ENCODE results near the gene MACROD2. TPM values are rescaled to one million over a fixed set of nuclear protein-coding genes. Genes with fewer than 3 reads are reported as not detected.

The MACROD2 gene
- total and polyA plus RNA-seq, 2 donors (not counting 1 experiment from before 2014, with no cell fraction given), result 5.3 to 6.7 TPM

DNA sequence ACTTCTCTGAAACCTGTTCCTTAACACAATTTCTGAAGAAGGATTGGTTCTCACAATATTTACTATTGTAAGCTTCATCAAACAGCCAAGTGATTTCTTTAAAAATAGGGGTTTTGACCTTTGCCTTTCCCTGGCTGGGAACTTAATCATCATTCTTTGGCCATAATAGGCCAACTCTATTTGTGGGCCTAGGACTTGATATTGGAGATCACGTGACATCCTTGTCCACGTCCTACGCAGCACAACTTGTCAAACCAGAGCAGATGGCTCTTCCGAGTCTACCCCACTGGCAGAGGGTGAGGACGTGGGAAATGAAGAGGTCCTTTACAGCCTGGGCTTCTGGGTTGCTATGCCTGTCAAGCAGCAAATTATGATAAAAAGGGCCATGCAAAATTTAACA is 1547.3 kb downstream of the MACROD2 start:
- ChIA-PET POLR2A (no interaction called here), CTCF (no interaction called here)
- Histone ChIP-seq H3K9ac (ENCODE audit: low read length) (no peak overlapping the region), H2AFZ (ENCODE audit: insufficient read depth, low read depth, low read length, poor library complexity, severe bottlenecking) (no peak overlapping the region), H3K4me2 (replicated peaks; ENCODE audit: low read depth, low read length, poor library complexity, severe bottlenecking) (no peak overlapping the region), H3K27ac (ENCODE audit: low read length in 2 of 2) (no peak overlapping the region), H4K20me1 (ENCODE audit: control insufficient read depth, insufficient read depth, low read length, poor library complexity, severe bottlenecking) (no peaks in the 10 kb centered on the region), H3K9me3 (ENCODE audit: control extremely low read depth in 1 of 3, control insufficient read depth in 2 of 3, insufficient read depth in 1 of 3, low read length in 2 of 3) (peaks cover 0 to 6% (median 1%) of the 10 kb centered on the region in 3 donors), H3K4me3 (ENCODE audit: control extremely low read depth in 1 of 5, extremely low read depth in 1 of 5, insufficient read depth in 1 of 5, low read depth in 2 of 5, low read length in 4 of 5) (no peak overlapping the region), H3K79me2 (ENCODE audit: control insufficient read depth, insufficient read depth, low read length) (no peaks in the 10 kb centered on the region), H3K36me3 (replicated peaks in 1 of 2; ENCODE audit: control extremely low read depth in 1 of 2, control insufficient read depth in 1 of 2, extremely low read depth in 1 of 2, insufficient read depth in 2 of 2, low read length in 1 of 2) (no peaks in the 10 kb centered on the region), H3K4me1 (ENCODE audit: control insufficient read depth in 2 of 2, insufficient read depth in 2 of 2, low read length in 2 of 2) (no peaks in the 10 kb centered on the region), H3K27me3 (replicated peaks in 1 of 4; ENCODE audit: control extremely low read depth in 1 of 4, control insufficient read depth in 3 of 4, insufficient read depth in 4 of 4, low read length in 3 of 4) (no peaks in the 10 kb centered on the region)
- ATAC-seq (ENCODE audit: low read depth), result no peak
- H3K4me1 Mint-ChIP-seq, result peaks cover 3% of the 10 kb centered on the region
- H3K9me3 Mint-ChIP-seq (ENCODE audit: insufficient read depth), result peaks cover 5% of the 10 kb centered on the region
- no peak overlapping the region for H3K4me3 Mint-ChIP-seq
- H3K27me3 Mint-ChIP-seq, result no peaks in the 10 kb centered on the region
- DNase-seq, result no peak
- 96% methylated on average over 5 of the region's 5 CpGs for WGBS (ENCODE audit: insufficient coverage)
- no peak overlapping the region for H3K27ac Mint-ChIP-seq
- TF ChIP-seq CTCF (IDR thresholded peaks at IDR 0.05), result no peak
- no peak for TF ChIP-seq EZH2 (IDR thresholded peaks at IDR 0.05; ENCODE audit: borderline replicate concordance, insufficient read depth, low read depth, low read length, poor library complexity, severe bottlenecking)
- intact Hi-C loops (cut with micrococcal nuclease), result no loop called here

- H3K27ac ChIP-seq (ENCODE audit: low read length in 2 of 2), result no peak overlapping the region
- H3K4me1 ChIP-seq (ENCODE audit: control insufficient read depth in 2 of 2, insufficient read depth in 2 of 2, low read length in 2 of 2), result no peaks in the 10 kb centered on the region
- H4K20me1 ChIP-seq (ENCODE audit: control insufficient read depth, insufficient read depth, low read length, poor library complexity, severe bottlenecking), result no peaks in the 10 kb centered on the region
- TF ChIP-seq CTCF (IDR thresholded peaks at IDR 0.05), result no peak
- TF ChIP-seq EZH2 (IDR thresholded peaks at IDR 0.05; ENCODE audit: borderline replicate concordance, insufficient read depth, low read depth, low read length, poor library complexity, severe bottlenecking), result no peak
- no peaks in the 10 kb centered on the region for H3K27me3 ChIP-seq (replicated peaks in 1 of 4; ENCODE audit: control extremely low read depth in 1 of 4, control insufficient read depth in 3 of 4, insufficient read depth in 4 of 4, low read length in 3 of 4)
- no peak for DNase-seq
- H3K4me3 Mint-ChIP-seq, result no peak overlapping the region
- peaks cover 3% of the 10 kb centered on the region for H3K4me1 Mint-ChIP-seq
- H3K27me3 Mint-ChIP-seq, result no peaks in the 10 kb centered on the region
- intact Hi-C loops (cut with micrococcal nuclease), result no loop called here
- ChIA-PET CTCF (no interaction called here), POLR2A (no interaction called here)
- no peak overlapping the region for H3K4me2 ChIP-seq (replicated peaks; ENCODE audit: low read depth, low read length, poor library complexity, severe bottlenecking)
- peaks cover 0 to 6% (median 1%) of the 10 kb centered on the region in 3 donors for H3K9me3 ChIP-seq (ENCODE audit: control extremely low read depth in 1 of 3, control insufficient read depth in 2 of 3, insufficient read depth in 1 of 3, low read length in 2 of 3)
- ATAC-seq (ENCODE audit: low read depth), result no peak
- H2AFZ ChIP-seq (ENCODE audit: insufficient read depth, low read depth, low read length, poor library complexity, severe bottlenecking), result no peak overlapping the region
- no peaks in the 10 kb centered on the region for H3K36me3 ChIP-seq (replicated peaks in 1 of 2; ENCODE audit: control extremely low read depth in 1 of 2, control insufficient read depth in 1 of 2, extremely low read depth in 1 of 2, insufficient read depth in 2 of 2, low read length in 1 of 2)
- H3K9ac ChIP-seq (ENCODE audit: low read length), result no peak overlapping the region
- H3K9me3 Mint-ChIP-seq (ENCODE audit: insufficient read depth), result peaks cover 7% of the 10 kb centered on the region
- no peak overlapping the region for H3K27ac Mint-ChIP-seq
- no peaks in the 10 kb centered on the region for H3K79me2 ChIP-seq (ENCODE audit: control insufficient read depth, insufficient read depth, low read length)
- no peak overlapping the region for H3K4me3 ChIP-seq (ENCODE audit: control extremely low read depth in 1 of 5, extremely low read depth in 1 of 5, insufficient read depth in 1 of 5, low read depth in 2 of 5, low read length in 4 of 5)
- 92% methylated on average over 2 of the region's 2 CpGs for WGBS (ENCODE audit: insufficient coverage)
Observed at GRCh38 chr20:15544742-15545141, 1549.4 kb downstream of the MACROD2 start.
